Upper lobe of left lung (tissue), 6 donors: ENCODE data around the gene KCNN1. TPM values are rescaled to one million over a fixed set of nuclear protein-coding genes. Genes with fewer than 3 reads are reported as not detected.

ENCODE experiments used
- ATAC-seq, 2 donors: fragments of 200-7000 bp; cut with Tn5 transposase; one replicate each; pipeline ENCODE4 v1.9.1; 2022; ENCODE audit warnings: mild to moderate bottlenecking in 2 of 2, moderate library complexity in 2 of 2; ENCODE audit not compliant: low FRiP score in 2 of 2
- DNase-seq, 2 donors: peaks; one replicate each; pipeline ENCODE4 v3.0.0-alpha.2; 2019 to 2020
- H3K27ac ChIP-seq, 4 donors: fragments of 200-600 bp; sonication (generic); one replicate each; pipeline ENCODE4 v1.5.1; 2016 to 2019
- H3K27me3 ChIP-seq, 4 donors: fragments of 200-600 bp; sonication (generic); one replicate each; pipeline ENCODE4 v1.5.1; 2017 to 2019
- H3K36me3 ChIP-seq, 4 donors: fragments of 200-600 bp; sonication (generic); one replicate each; pipeline ENCODE4 v1.5.1; 2016 to 2019
- H3K4me1 ChIP-seq, 4 donors: fragments of 200-600 bp; sonication (generic); one replicate each; pipeline ENCODE4 v1.5.1; 2018 to 2019
- H3K4me3 ChIP-seq, 4 donors: fragments of 200-600 bp; sonication (generic); one replicate each; pipeline ENCODE4 v1.5.1; 2017 to 2019; ENCODE audit warnings: mild to moderate bottlenecking in 2 of 4, moderate library complexity in 1 of 4
- H3K9me3 ChIP-seq, 4 donors: fragments of 200-600 bp; sonication (generic); one replicate each; pipeline ENCODE4 v1.5.1; 2018 to 2019
- CTCF ChIP-seq, 6 experiments: fragments of 450-650 bp in 4 of 6; fragments of 200-600 bp in 2 of 6; sonication (generic) in 2 of 6; IDR thresholded peaks; one replicate each; pipeline ENCODE4 v1.5.1; 2016 to 2019; ENCODE audit warnings: antibody characterized with exemption in 6 of 6
- EP300 ChIP-seq, 4 donors: sonication (generic); formaldehyde crosslinking; IDR thresholded peaks; one replicate each; pipeline ENCODE4 v1.5.1; 2017; ENCODE audit warnings: antibody characterized with exemption in 4 of 4, control low read depth in 2 of 4
- POLR2A ChIP-seq, 4 donors: fragments of 450-650 bp; IDR thresholded peaks; one replicate each; pipeline ENCODE4 v1.5.1; 2016 to 2017; ENCODE audit warnings: antibody characterized with exemption in 4 of 4, mild to moderate bottlenecking in 2 of 4
- POLR2AphosphoS5 ChIP-seq, 2 donors: sonication (generic); formaldehyde crosslinking; IDR thresholded peaks; one replicate each; pipeline ENCODE4 v1.5.1; 2017; ENCODE audit warnings: antibody characterized with exemption in 2 of 2
- WGBS, 2 donors: methylation state at CpG; one replicate each; pipeline ENCODE4 v1.1.5; 2017 to 2018; 5-methylcytosine and 5-hydroxymethylcytosine counted together
- total RNA-seq, 6 donors: library from RNA; depleted of rRNA in 4 of 6; stranded (reverse); fragments of >200 nt in 4 of 6; gene quantifications; one replicate each; pipeline versions ENCODE4 v1.1.0 to v1.2.1, GENCODE V29; 2016 to 2021
- donor health status: DM: no; HTN: no; CAD: no; lungs with moderate emphysema.
- donor health status: DM: no; HTN: yes; CAD: no; lungs with severe emphysema.

The KCNN1 gene
- total RNA-seq, 6 donors from 2014 or later, result 0.34 to 0.37 TPM; not detected in 4

GRCh38 chr19:17968362-17968761 is 1.5 kb downstream of the KCNN1 start:
- Histone ChIP-seq H3K36me3 (no peaks in the 10 kb centered on the region), H3K4me1 (peaks cover 0 to 13% (median 4%) of the 10 kb centered on the region in 4 donors), H3K9me3 (no peaks in the 10 kb centered on the region), H3K27ac (no peak overlapping the region), H3K4me3 (no peak overlapping the region), H3K27me3 (peaks cover 0 to 20% (median 9%) of the 10 kb centered on the region in 4 donors)
- DNase-seq (no peak), ATAC-seq (no peak)
- 71 to 79% methylated on average over 2 to 4 of the region's 4 CpGs for WGBS, 2 donors
- TF ChIP-seq POLR2AphosphoS5 (IDR thresholded peaks at IDR 0.05) (no peak), POLR2A (IDR thresholded peaks at IDR 0.05) (no peak), CTCF (IDR thresholded peaks at IDR 0.05) (no peak), EP300 (IDR thresholded peaks at IDR 0.05) (no peak)

- no peak overlapping the region for H3K4me3 ChIP-seq
- H3K27me3 ChIP-seq, result peaks cover 0 to 20% (median 9%) of the 10 kb centered on the region in 4 donors
- DNase-seq, result no peak
- no peak overlapping the region for H3K27ac ChIP-seq
- no peaks in the 10 kb centered on the region for H3K36me3 ChIP-seq
- H3K9me3 ChIP-seq, result no peaks in the 10 kb centered on the region
- TF ChIP-seq EP300 (IDR thresholded peaks at IDR 0.05) (no peak), POLR2A (IDR thresholded peaks at IDR 0.05) (no peak), POLR2AphosphoS5 (IDR thresholded peaks at IDR 0.05) (no peak), CTCF (IDR thresholded peaks at IDR 0.05) (no peak)
- WGBS, 2 donors, result 88 to 92% methylated on average over 5 to 14 of the region's 19 CpGs
- peaks cover 0 to 13% (median 4%) of the 10 kb centered on the region in 4 donors for H3K4me1 ChIP-seq
- ATAC-seq, result no peak
Measured at GRCh38 chr19:17969096-17969792, 2.3 kb downstream of the KCNN1 start.

- ATAC-seq (no peak), DNase-seq (no peak)
- H3K27me3 ChIP-seq, result peaks cover 0 to 13% (median 5%) of the 10 kb centered on the region in 4 donors
- H3K27ac ChIP-seq, result no peak overlapping the region
- no peak overlapping the region for H3K4me3 ChIP-seq
- peaks cover 0 to 5% (median 2%) of the 10 kb centered on the region in 4 donors for H3K4me1 ChIP-seq
- H3K36me3 ChIP-seq, result no peaks in the 10 kb centered on the region
- WGBS, 2 donors, result 71 to 95% methylated on average over 1 of the region's 1 CpG
- H3K9me3 ChIP-seq, result no peaks in the 10 kb centered on the region
- TF ChIP-seq POLR2A (IDR thresholded peaks at IDR 0.05) (no peak), EP300 (IDR thresholded peaks at IDR 0.05) (no peak), CTCF (IDR thresholded peaks at IDR 0.05) (no peak), POLR2AphosphoS5 (IDR thresholded peaks at IDR 0.05) (no peak)
Measured at GRCh38 chr19:17972230-17972629, 5.3 kb downstream of the KCNN1 start.

- no peaks in the 10 kb centered on the region for H3K4me1 ChIP-seq
- no peak overlapping the region for H3K27ac ChIP-seq
- no peak overlapping the region for H3K4me3 ChIP-seq
- H3K36me3 ChIP-seq, result no peaks in the 10 kb centered on the region
- DNase-seq (peak in 1 of 2 donors; percentile 81), ATAC-seq (no peak)
- H3K27me3 ChIP-seq, result no peaks in the 10 kb centered on the region
- 93% methylated on average over 7 to 17 of the region's 23 CpGs for WGBS, 2 donors
- no peak for TF ChIP-seq CTCF (IDR thresholded peaks at IDR 0.05)
- TF ChIP-seq POLR2AphosphoS5 (IDR thresholded peaks at IDR 0.05), result no peak
- no peak for TF ChIP-seq EP300 (IDR thresholded peaks at IDR 0.05)
- no peak for TF ChIP-seq POLR2A (IDR thresholded peaks at IDR 0.05)
- no peaks in the 10 kb centered on the region for H3K9me3 ChIP-seq
Measured at GRCh38 chr19:17973759-17974158, 6.9 kb downstream of the KCNN1 start.

GRCh38 chr19:17974551-17974950 is 7.6 kb downstream of the KCNN1 start:
- Histone ChIP-seq H3K27ac (no peak overlapping the region), H3K4me1 (no peaks in the 10 kb centered on the region), H3K9me3 (no peaks in the 10 kb centered on the region), H3K27me3 (no peaks in the 10 kb centered on the region), H3K4me3 (no peak overlapping the region), H3K36me3 (no peaks in the 10 kb centered on the region)
- peak in 1 of 2 donors; percentile 35 for ATAC-seq
- TF ChIP-seq EP300 (IDR thresholded peaks at IDR 0.05), result no peak
- TF ChIP-seq POLR2AphosphoS5 (IDR thresholded peaks at IDR 0.05), result no peak
- no peak for TF ChIP-seq POLR2A (IDR thresholded peaks at IDR 0.05)
- no peak for TF ChIP-seq CTCF (IDR thresholded peaks at IDR 0.05)
- WGBS, 2 donors, result 79 to 80% methylated on average over 5 to 6 of the region's 6 CpGs
- DNase-seq, result no peak
